Fibroblast of skin of right quadriceps (primary cell): ENCODE measurements around the gene OPHN1.
A peak's percentile ranks its signal among the peaks of the same experiment; 100 is the strongest.
"Not testable (repeated sequence)": the region's sequence is repeated elsewhere in the genome, so short reads cannot be mapped to it uniquely, and the experiment has no call there.

ENCODE experiments used
- DNase-seq: peaks from one replicate; pipeline ENCODE4 v3.0.0-alpha.2; 2013

The OPHN1 gene

GRCh38 chrX:68420559-68420958 lies 12.7 kb downstream of the OPHN1 start:
- peak; percentile 9 for DNase-seq

DNA sequence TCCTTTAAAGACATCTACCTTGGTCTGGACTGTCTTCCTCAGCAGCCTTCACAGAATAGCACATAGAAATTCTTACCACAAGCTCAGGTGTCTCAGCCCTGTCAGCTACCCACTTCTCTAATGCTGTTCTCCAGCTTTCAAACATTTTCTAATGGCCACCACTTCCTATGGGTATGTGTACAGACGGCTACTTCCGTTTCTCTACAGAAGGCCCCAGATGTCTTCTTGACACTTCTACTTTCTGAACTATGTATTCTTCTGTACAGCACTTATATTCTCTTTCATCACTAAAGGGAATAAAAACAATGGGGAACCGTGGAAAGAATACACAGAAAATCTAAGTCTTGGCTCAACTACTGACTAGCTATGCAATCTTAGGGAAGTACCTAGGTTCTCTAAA lies 13.3 kb downstream of the OPHN1 start:
- no peak for DNase-seq

DNA sequence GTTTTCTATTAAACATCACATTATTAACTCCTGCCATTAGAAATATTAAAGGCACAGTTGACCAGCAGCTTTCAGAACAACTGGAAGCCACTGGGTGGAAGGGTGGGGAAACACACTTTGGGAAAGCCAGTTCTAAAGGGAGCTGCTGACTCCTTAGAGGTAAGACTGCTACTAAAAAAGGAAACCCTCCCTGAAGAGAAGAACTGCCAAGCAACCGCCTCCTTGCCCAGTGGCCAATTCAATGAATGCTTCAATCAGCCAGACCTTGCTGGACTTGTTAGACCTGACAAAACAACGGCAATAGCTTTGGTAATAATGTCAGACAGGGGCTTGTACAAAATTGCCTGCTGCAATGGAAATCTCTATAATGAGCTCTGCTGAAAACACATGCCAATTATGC lies 15.6 kb downstream of the OPHN1 start:
- DNase-seq, result no peak

GRCh38 chrX:68416592-68416991 lies 16.7 kb downstream of the OPHN1 start:
- DNase-seq, result no peak

DNA sequence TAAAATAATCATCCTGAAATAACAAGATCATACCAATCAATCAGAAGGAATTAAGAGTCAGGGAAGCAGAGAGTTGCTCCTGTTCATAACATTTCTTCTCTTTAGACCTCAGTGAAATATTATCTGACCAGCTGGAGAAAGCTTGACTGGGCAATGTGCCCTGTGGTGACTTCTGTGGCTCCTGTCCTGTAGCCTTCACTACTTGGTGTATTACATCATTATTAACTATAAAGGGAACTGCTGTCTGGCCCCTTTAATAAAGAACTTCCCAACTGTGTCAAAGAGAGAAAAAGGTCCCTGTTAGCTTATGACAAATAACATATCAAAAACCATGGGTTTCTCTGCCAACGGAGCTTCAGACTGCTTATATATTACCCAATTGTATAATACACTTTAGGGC lies 18.0 kb downstream of the OPHN1 start:
- DNase-seq, result peak; percentile 23

- no peak for DNase-seq
These were observed 20.0 kb downstream of the OPHN1 start for GRCh38 chrX:68413254-68413653.

- no peak for DNase-seq
These were observed 21.6 kb downstream of the OPHN1 start for GRCh38 chrX:68411729-68412128.

DNA sequence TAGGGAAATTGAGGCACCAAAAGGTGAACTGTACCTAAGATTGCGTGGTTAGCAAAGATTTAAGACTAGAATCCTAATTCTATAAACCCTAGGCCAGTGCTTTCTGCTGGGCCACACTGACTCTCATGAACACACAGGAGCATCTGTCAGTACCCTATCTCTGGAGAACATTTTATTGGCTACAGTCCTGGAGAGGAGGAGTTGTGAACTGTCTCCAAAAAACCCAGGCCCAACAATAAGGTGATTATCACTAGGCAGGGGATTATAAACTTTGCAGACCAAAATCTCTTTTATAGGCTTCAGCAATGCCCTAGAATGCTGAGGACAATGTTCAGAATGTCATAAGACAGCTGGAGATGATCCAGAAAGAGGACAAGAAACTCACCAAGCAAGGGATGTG lies 24.1 kb downstream of the OPHN1 start:
- DNase-seq, result no peak

DNA sequence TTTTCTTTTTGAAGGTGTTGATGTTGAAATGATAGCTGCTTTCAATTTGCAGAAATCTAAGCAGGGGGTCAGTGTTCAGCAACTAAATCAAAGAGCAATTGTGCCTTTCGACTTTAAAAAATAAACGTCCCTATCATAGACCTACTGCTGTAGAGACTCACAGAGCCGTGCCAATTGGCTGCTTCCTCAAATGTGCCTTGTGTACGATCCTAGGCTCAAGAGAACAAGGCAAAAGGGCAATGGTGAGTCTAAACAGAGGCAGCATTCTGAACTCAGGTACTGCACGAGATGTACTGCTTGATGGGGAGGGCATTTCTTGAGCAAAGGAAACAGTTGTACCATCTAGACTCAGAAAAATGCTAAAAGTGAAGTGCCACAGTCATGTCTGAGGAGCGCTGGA lies 29.8 kb downstream of the OPHN1 start:
- DNase-seq, result no peak

DNA sequence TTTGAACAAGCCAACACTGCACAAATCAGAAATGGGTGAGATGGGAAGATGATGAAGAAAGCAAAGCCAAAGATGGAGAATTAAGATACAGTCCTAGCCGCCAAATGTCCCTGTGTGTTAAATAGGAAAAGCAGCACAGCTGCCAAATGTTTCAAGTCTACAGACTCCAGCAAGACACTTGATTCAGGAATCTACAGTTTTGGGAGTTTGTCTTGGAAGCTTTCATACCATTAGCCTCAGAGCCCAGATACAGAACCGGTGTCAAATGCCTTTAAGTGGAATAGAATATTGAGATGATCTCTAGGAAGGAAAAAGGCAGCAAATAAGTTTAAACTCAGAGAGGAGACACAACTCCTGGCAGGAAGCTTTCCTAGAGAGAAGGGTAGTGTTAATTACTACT lies 30.3 kb downstream of the OPHN1 start:
- no peak for DNase-seq

GRCh38 chrX:68402094-68402493 lies 31.2 kb downstream of the OPHN1 start:
- DNase-seq, result no peak

- peak; percentile 17 for DNase-seq
These were observed 35.0 kb downstream of the OPHN1 start for GRCh38 chrX:68398291-68398690.

GRCh38 chrX:68396953-68397352 lies 36.3 kb downstream of the OPHN1 start:
- DNase-seq, result peak; percentile 2

DNA sequence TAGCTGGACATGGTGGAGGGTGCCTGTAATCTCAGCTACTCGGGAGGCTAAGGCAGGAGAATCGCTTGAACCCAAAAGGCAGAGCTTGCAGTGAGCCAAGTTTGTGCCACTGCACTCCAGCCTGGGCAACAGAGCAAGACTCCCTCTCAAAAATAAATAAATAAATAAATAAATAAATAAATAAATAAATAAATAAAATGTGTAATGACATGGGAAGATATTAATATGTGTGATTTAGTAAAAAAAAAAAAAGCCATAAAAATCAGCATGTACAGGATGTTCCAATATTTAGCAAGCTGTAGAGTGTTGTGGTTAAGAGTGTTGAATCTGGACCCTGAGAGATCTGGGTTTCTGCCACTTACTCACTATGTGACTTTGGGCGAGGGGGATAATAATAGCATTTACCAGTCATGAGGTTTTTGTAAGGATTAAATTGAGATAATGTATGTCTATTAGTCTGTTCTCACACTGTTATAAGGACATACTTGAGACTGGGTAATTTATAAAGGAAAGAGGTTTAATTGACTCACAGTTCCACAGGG lies 43.8 kb downstream of the OPHN1 start:
- DNase-seq, result not testable (repeated sequence)

- DNase-seq, result no peak
These were observed 45.5 kb downstream of the OPHN1 start for GRCh38 chrX:68387776-68388175.

- no peak for DNase-seq
These were observed 49.8 kb downstream of the OPHN1 start for GRCh38 chrX:68383540-68383939.

GRCh38 chrX:68377579-68377978 lies 55.7 kb downstream of the OPHN1 start:
- not testable (repeated sequence) for DNase-seq

GRCh38 chrX:68376373-68376772 lies 56.9 kb downstream of the OPHN1 start:
- no peak for DNase-seq

GRCh38 chrX:68375803-68376202 lies 57.5 kb downstream of the OPHN1 start:
- DNase-seq, result no peak

GRCh38 chrX:68372665-68373064 lies 60.6 kb downstream of the OPHN1 start:
- no peak for DNase-seq

GRCh38 chrX:68369559-68369958 lies 63.7 kb downstream of the OPHN1 start:
- no peak for DNase-seq

GRCh38 chrX:68365341-68365740 lies 68.0 kb downstream of the OPHN1 start:
- DNase-seq, result no peak

GRCh38 chrX:68363984-68364383 lies 69.3 kb downstream of the OPHN1 start:
- DNase-seq, result no peak

DNA sequence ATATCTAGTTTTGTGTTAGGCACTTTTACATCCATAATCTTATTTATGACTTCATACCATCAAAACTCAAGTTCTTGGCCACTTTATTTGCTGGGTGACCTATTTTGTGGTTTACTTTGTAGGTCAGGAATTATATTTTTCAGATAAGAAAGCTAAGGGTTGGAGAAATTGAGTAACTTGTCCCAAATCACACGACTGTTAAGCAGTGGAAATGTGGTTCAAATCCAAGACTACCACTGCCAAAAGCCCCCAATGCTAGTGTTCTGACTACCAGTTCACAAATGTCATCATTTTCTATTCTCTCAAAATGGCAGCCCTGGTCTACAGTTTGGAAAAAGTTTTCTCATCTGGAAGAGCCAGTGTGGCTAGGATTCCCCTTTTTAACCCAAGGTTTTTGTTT lies 74.6 kb downstream of the OPHN1 start:
- no peak for DNase-seq

DNA sequence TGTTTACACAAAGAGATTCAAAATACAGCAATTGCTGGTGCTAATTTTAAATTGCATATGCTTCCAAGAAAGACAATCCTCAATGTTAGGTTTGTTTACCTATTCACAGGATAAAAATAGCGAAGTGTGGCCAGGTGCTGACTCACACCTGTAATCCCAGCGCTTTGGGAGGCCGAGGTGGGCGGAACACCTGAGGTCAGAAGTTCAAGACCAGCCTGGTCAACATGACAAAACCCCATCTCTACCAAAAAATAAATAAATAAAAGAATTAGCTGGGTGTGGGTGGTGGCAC lies 77.7 kb downstream of the OPHN1 start:
- no peak for DNase-seq
